ENCODE results near the gene ACSM3. TPM values are rescaled to one million over a fixed set of nuclear protein-coding genes. Genes with fewer than 3 reads are reported as not detected.
"Not testable (repeated sequence)": the region's sequence is repeated elsewhere in the genome, so short reads cannot be mapped to it uniquely, and the experiment has no call there.

ACSM3 gene
- total RNA-seq, 2 experiments from 2014 or later, result 4.6 to 6.2 TPM

GRCh38 chr16:20750558-20750957 lies 13.3 kb upstream of the ACSM3 start:
- ATAC-seq (ENCODE audit: poor library complexity) (no peak), DNase-seq (no peak)
- ChIA-PET POLR2A (no interaction called here), CTCF (interaction anchor here (0.7 kb wide), 1 partner anchor 267 kb away, joined by 3 read pairs; no protein-coding TSS in a partner anchor)
- Histone ChIP-seq H3K4me1 (ENCODE audit: insufficient read depth, low read length) (no peaks in the 10 kb centered on the region), H3K27ac (ENCODE audit: low read depth in 1 of 2, low read length in 2 of 2) (no peak overlapping the region), H3K27me3 (ENCODE audit: control insufficient read depth in 1 of 2, insufficient read depth in 2 of 2, low read length in 2 of 2) (no peaks in the 10 kb centered on the region), H3K36me3 (ENCODE audit: insufficient read depth, low read length) (no peaks in the 10 kb centered on the region), H3K4me3 (ENCODE audit: low read length) (no peak overlapping the region), H3K9me3 (ENCODE audit: control insufficient read depth in 1 of 2, insufficient read depth in 1 of 2, low read length in 2 of 2) (peaks cover 7 to 15% of the 10 kb centered on the region in 2 experiments)
- TF ChIP-seq CTCF (IDR thresholded peaks at IDR 0.05), result no peak
- Mint-ChIP-seq H3K9me3 (peaks cover 6% of the 10 kb centered on the region), H3K4me3 (no peak overlapping the region), H3K36me3 (ENCODE audit: low read depth) (no peaks in the 10 kb centered on the region), H3K27ac (no peak overlapping the region), H3K4me1 (ENCODE audit: low read depth) (no peaks in the 10 kb centered on the region), H3K27me3 (peaks cover 5% of the 10 kb centered on the region)
- intact Hi-C loops (cut with DNase I, micrococcal nuclease), result no loop called here

- H3K27ac ChIP-seq (ENCODE audit: low read depth in 1 of 2, low read length in 2 of 2), result no peak overlapping the region
- CTCF ChIA-PET, result no interaction called here
Measured at GRCh38 chr16:20753727-20754126, 10.1 kb upstream of the ACSM3 start.

GRCh38 chr16:20755238-20755637 lies 8.6 kb upstream of the ACSM3 start:
- DNase-seq (no peak), ATAC-seq (ENCODE audit: poor library complexity) (no peak)
- POLR2A ChIA-PET, result no interaction called here
- no peak overlapping the region for H3K4me3 Mint-ChIP-seq
- intact Hi-C loops (cut with DNase I, micrococcal nuclease), result no loop called here
- H3K36me3 ChIP-seq (ENCODE audit: insufficient read depth, low read length), result no peaks in the 10 kb centered on the region
- TF ChIP-seq CTCF (IDR thresholded peaks at IDR 0.05), result no peak
- no peak overlapping the region for H3K27ac ChIP-seq (ENCODE audit: low read depth in 1 of 2, low read length in 2 of 2)
- no peak overlapping the region for H3K27ac Mint-ChIP-seq
- H3K36me3 Mint-ChIP-seq (ENCODE audit: low read depth), result peaks cover 7% of the 10 kb centered on the region
- no peaks in the 10 kb centered on the region for H3K4me1 ChIP-seq (ENCODE audit: insufficient read depth, low read length)
- no peaks in the 10 kb centered on the region for H3K4me1 Mint-ChIP-seq (ENCODE audit: low read depth)
- peaks cover 6% of the 10 kb centered on the region for H3K9me3 Mint-ChIP-seq
- CTCF ChIA-PET, result no interaction called here
- no peak overlapping the region for H3K4me3 ChIP-seq (ENCODE audit: low read length)
- H3K27me3 Mint-ChIP-seq, result peaks cover 5% of the 10 kb centered on the region
- no peaks in the 10 kb centered on the region for H3K27me3 ChIP-seq (ENCODE audit: control insufficient read depth in 1 of 2, insufficient read depth in 2 of 2, low read length in 2 of 2)
- H3K9me3 ChIP-seq (ENCODE audit: control insufficient read depth in 1 of 2, insufficient read depth in 1 of 2, low read length in 2 of 2), result peaks cover 0 to 6% of the 10 kb centered on the region in 2 experiments

More at GRCh38 chr16:20753727-20754126, 10.1 kb upstream of the ACSM3 start:
- ATAC-seq (ENCODE audit: poor library complexity), result no peak
- TF ChIP-seq CTCF (IDR thresholded peaks at IDR 0.05), result no peak
- Mint-ChIP-seq H3K27me3 (peaks cover 5% of the 10 kb centered on the region), H3K4me3 (no peak overlapping the region), H3K9me3 (peaks cover 6% of the 10 kb centered on the region), H3K4me1 (ENCODE audit: low read depth) (no peaks in the 10 kb centered on the region), H3K36me3 (ENCODE audit: low read depth) (no peaks in the 10 kb centered on the region), H3K27ac (no peak overlapping the region)
- H3K27me3 ChIP-seq (ENCODE audit: control insufficient read depth in 1 of 2, insufficient read depth in 2 of 2, low read length in 2 of 2), result no peaks in the 10 kb centered on the region
- H3K36me3 ChIP-seq (ENCODE audit: insufficient read depth, low read length), result no peaks in the 10 kb centered on the region
- H3K4me3 ChIP-seq (ENCODE audit: low read length), result no peak overlapping the region
- H3K4me1 ChIP-seq (ENCODE audit: insufficient read depth, low read length), result no peaks in the 10 kb centered on the region
- intact Hi-C loops (cut with DNase I, micrococcal nuclease), result no loop called here
- no peak for DNase-seq
- POLR2A ChIA-PET, result no interaction called here
- no peaks in the 10 kb centered on the region for H3K9me3 ChIP-seq (ENCODE audit: control insufficient read depth in 1 of 2, insufficient read depth in 1 of 2, low read length in 2 of 2)

GRCh38 chr16:20755799-20756198 lies 8.0 kb upstream of the ACSM3 start:
- H3K36me3 Mint-ChIP-seq (ENCODE audit: low read depth), result peaks cover 13% of the 10 kb centered on the region
- POLR2A ChIA-PET; DNase-seq; H3K27ac ChIP-seq (ENCODE audit: low read depth in 1 of 2, low read length in 2 of 2); H3K4me3 ChIP-seq (ENCODE audit: low read length); H3K27me3 ChIP-seq (ENCODE audit: control insufficient read depth in 1 of 2, insufficient read depth in 2 of 2, low read length in 2 of 2); H3K4me1 ChIP-seq (ENCODE audit: insufficient read depth, low read length); H3K4me3 Mint-ChIP-seq; intact Hi-C loops (cut with DNase I, micrococcal nuclease); ATAC-seq (ENCODE audit: poor library complexity); H3K36me3 ChIP-seq (ENCODE audit: insufficient read depth, low read length); CTCF ChIA-PET; H3K27ac Mint-ChIP-seq; H3K4me1 Mint-ChIP-seq (ENCODE audit: low read depth); H3K9me3 ChIP-seq (ENCODE audit: control insufficient read depth in 1 of 2, insufficient read depth in 1 of 2, low read length in 2 of 2); H3K27me3 Mint-ChIP-seq; H3K9me3 Mint-ChIP-seq: not testable (repeated sequence)

Data from CD4-positive, alpha-beta T cell (primary cell).